ENCODE measurements around the gene NPTX1.

The NPTX1 gene

GRCh38 chr17:80442764-80443163 lies 33.6 kb downstream of the NPTX1 start:
- DNase-seq: no peak

GRCh38 chr17:80442323-80442659 lies 34.1 kb downstream of the NPTX1 start:
- no peak for DNase-seq

GRCh38 chr17:80441598-80442322 lies 34.6 kb downstream of the NPTX1 start:
- no peak for DNase-seq

GRCh38 chr17:80441133-80441578 lies 35.3 kb downstream of the NPTX1 start:
- no peak for DNase-seq

- no peak for DNase-seq
These were observed 36.9 kb downstream of the NPTX1 start for GRCh38 chr17:80439499-80439898.

GRCh38 chr17:80438806-80439205 lies 37.6 kb downstream of the NPTX1 start:
- no peak for DNase-seq

- no peak for DNase-seq
These were observed 38.9 kb downstream of the NPTX1 start for GRCh38 chr17:80437532-80437931.

- DNase-seq: no peak
These were observed 42.3 kb downstream of the NPTX1 start for GRCh38 chr17:80433916-80434666.

GRCh38 chr17:80432961-80433550 lies 43.4 kb downstream of the NPTX1 start:
- no peak for DNase-seq

- DNase-seq: no peak
These were observed 44.0 kb downstream of the NPTX1 start for GRCh38 chr17:80432350-80432955.

- DNase-seq: no peak
These were observed 44.9 kb downstream of the NPTX1 start for GRCh38 chr17:80431246-80432195.

GRCh38 chr17:80430446-80431245 lies 45.8 kb downstream of the NPTX1 start:
- no peak for DNase-seq

- no peak for DNase-seq
These were observed 46.8 kb downstream of the NPTX1 start for GRCh38 chr17:80429356-80430275.

GRCh38 chr17:80428796-80429195 lies 47.6 kb downstream of the NPTX1 start:
- no peak for DNase-seq

GRCh38 chr17:80428363-80428762 lies 48.0 kb downstream of the NPTX1 start:
- DNase-seq: no peak

- no peak for DNase-seq
These were observed 48.8 kb downstream of the NPTX1 start for GRCh38 chr17:80427366-80428282.

- DNase-seq: peak; percentile 65
These were observed 49.6 kb downstream of the NPTX1 start for GRCh38 chr17:80426671-80427326.

- no peak for DNase-seq
These were observed 50.5 kb downstream of the NPTX1 start for GRCh38 chr17:80425835-80426426.

Measured in NCI-H1694 (cell line).